T-helper 17 cell (primary cell): ENCODE data around the gene UNC93A. TPM values are rescaled to one million over a fixed set of nuclear protein-coding genes. Genes with fewer than 3 reads are reported as not detected.
"Not testable (repeated sequence)": the region's sequence is repeated elsewhere in the genome, so short reads cannot be mapped to it uniquely, and the experiment has no call there.

Source experiments
- ATAC-seq: fragments of 150-1000 bp; cut with Tn5 transposase; 2 replicates; pipeline ENCODE4 v1.10.0; 2021; ENCODE audit warnings: mild to moderate bottlenecking, moderate library complexity
- DNase-seq, 3 donors: peaks; one replicate each; pipeline versions ENCODE4 v3.0.0 to v3.0.0-alpha.2; 2020 to 2021
- H3K9me3 ChIP-seq: one replicate; pipeline ENCODE4 v1.7.0; 2013; ENCODE audit warnings: low read length, mild to moderate bottlenecking; ENCODE audit not compliant: control insufficient read depth, poor library complexity, severe bottlenecking
- H3K27ac Mint-ChIP-seq: one replicate; pipeline ENCODE4 v1.8.0; 2022; ENCODE audit warnings: mild to moderate bottlenecking, moderate library complexity, mixed read lengths
- H3K27me3 Mint-ChIP-seq: one replicate; pipeline ENCODE4 v1.8.0; 2022; ENCODE audit warnings: mixed read lengths
- H3K36me3 Mint-ChIP-seq: one replicate; pipeline ENCODE4 v1.8.0; 2022; ENCODE audit warnings: low read depth, mixed read lengths
- H3K4me1 Mint-ChIP-seq: one replicate; pipeline ENCODE4 v1.8.0; 2022; ENCODE audit warnings: mild to moderate bottlenecking, mixed read lengths
- H3K4me3 Mint-ChIP-seq: one replicate; pipeline ENCODE4 v1.8.0; 2022; ENCODE audit warnings: mild to moderate bottlenecking, moderate library complexity, mixed read lengths
- total RNA-seq, 4 donors: library from RNA in 2 of 4; stranded (reverse) in 2 of 4; gene quantifications; one replicate each; pipeline ENCODE4 v1.2.3 and lab custom pipeline; 2022 to 2026

UNC93A gene
- total RNA-seq, 2 donors from 2014 or later, result not detected

- H3K27ac Mint-ChIP-seq, result peak overlapping the region; percentile 93
- H3K4me1 Mint-ChIP-seq, result peaks cover 25% of the 10 kb centered on the region
- no peaks in the 10 kb centered on the region for H3K27me3 Mint-ChIP-seq
These were observed 59.9 kb downstream of the UNC93A start for GRCh38 chr6:167350731-167351655.

GRCh38 chr6:167351656-167352345, 60.7 kb downstream of the UNC93A start:
- no peaks in the 10 kb centered on the region for H3K9me3 ChIP-seq
- peaks cover 27% of the 10 kb centered on the region for H3K4me1 Mint-ChIP-seq
- DNase-seq, result no peak
- peak overlapping the region; percentile 93 for H3K27ac Mint-ChIP-seq
- H3K27me3 Mint-ChIP-seq, result no peaks in the 10 kb centered on the region
- no peak for ATAC-seq
- H3K36me3 Mint-ChIP-seq, result no peaks in the 10 kb centered on the region
- H3K4me3 Mint-ChIP-seq, result peak overlapping the region; percentile 99

More at GRCh38 chr6:167350731-167351655, 59.9 kb downstream of the UNC93A start:
- Mint-ChIP-seq H3K4me3 (peak overlapping the region; percentile 99), H3K36me3 (no peaks in the 10 kb centered on the region)
- DNase-seq (peak; percentile 71 to 85 (median 75)), ATAC-seq (peak; percentile 86)
- no peaks in the 10 kb centered on the region for H3K9me3 ChIP-seq

- peaks cover 3% of the 10 kb centered on the region for H3K4me1 Mint-ChIP-seq
- no peaks in the 10 kb centered on the region for H3K36me3 Mint-ChIP-seq
- H3K9me3 ChIP-seq, result no peaks in the 10 kb centered on the region
- H3K27me3 Mint-ChIP-seq, result peaks cover 22% of the 10 kb centered on the region
- DNase-seq (no peak), ATAC-seq (no peak)
- no peak overlapping the region for H3K4me3 Mint-ChIP-seq
- H3K27ac Mint-ChIP-seq, result no peak overlapping the region
These were observed 65.8 kb downstream of the UNC93A start for GRCh38 chr6:167356874-167357273.

GRCh38 chr6:167358394-167358793, 67.3 kb downstream of the UNC93A start:
- DNase-seq, H3K4me3 Mint-ChIP-seq, ATAC-seq, H3K36me3 Mint-ChIP-seq, H3K9me3 ChIP-seq, H3K4me1 Mint-ChIP-seq, H3K27ac Mint-ChIP-seq: not testable (repeated sequence)
- H3K27me3 Mint-ChIP-seq, result peaks cover 27% of the 10 kb centered on the region

- not testable (repeated sequence) for ATAC-seq, DNase-seq, H3K27ac Mint-ChIP-seq, H3K4me1 Mint-ChIP-seq, H3K36me3 Mint-ChIP-seq, H3K9me3 ChIP-seq, H3K4me3 Mint-ChIP-seq
- H3K27me3 Mint-ChIP-seq, result peaks cover 38% of the 10 kb centered on the region
These were observed 70.1 kb downstream of the UNC93A start for GRCh38 chr6:167361170-167361569.

Other genes starting within 250 kb of the UNC93A start
- gene CCR6, start 168.2 kb upstream of the UNC93A start, total RNA-seq, result 10 to 100 TPM; 57.4 to 60.5 TPM
- gene GPR31, start 133.3 kb upstream of the UNC93A start, total RNA-seq, result not detected
- gene TTLL2, start 33.8 kb downstream of the UNC93A start, total RNA-seq, result not detected